Mammary epithelial cell (primary cell): Measurements from ENCODE around the gene GRWD1.

Experiments used
- CTCF ChIP-seq, 2 donors: IDR thresholded peaks in 1 of 2; conservative IDR thresholded peaks in 1 of 2; 2 replicates each; pipeline ENCODE4 v1.5.1; 2011 to 2012; ENCODE audit warnings: inconsistent platforms in 2 of 2, low read length in 2 of 2, mild to moderate bottlenecking in 2 of 2, control low read depth in 1 of 2, low read depth in 1 of 2; ENCODE audit not compliant: insufficient read depth in 1 of 2; ENCODE audit errors: extremely low read depth in 1 of 2
- EZH2 ChIP-seq: IDR thresholded peaks from 2 replicates; pipeline ENCODE4 v1.6.1; 2012; ENCODE audit warnings: low read length, inconsistent platforms, borderline replicate concordance

- TF ChIP-seq CTCF (conservative IDR thresholded peaks at IDR 0.05 in 1 of 2, IDR thresholded peaks at IDR 0.05 in 1 of 2; ENCODE audit: extremely low read depth in 1 of 2, insufficient read depth in 1 of 2, low read depth in 1 of 2, low read length in 2 of 2): no peak
- TF ChIP-seq EZH2: no peak
Observed at GRCh38 chr19:48500830-48501493, 55.2 kb downstream of the GRWD1 start.
